MM.1S (cell line): Measurements from ENCODE around the gene ARHGAP26.

Experiments used
- DNase-seq: peaks from one replicate; pipeline ENCODE4 v3.0.0-alpha.2; 2015
- H2AFZ ChIP-seq: fragments of 300-600 bp; sonication (generic); 2 replicates; pipeline ENCODE4 v1.6.0; 2016; ENCODE audit warnings: antibody characterized with exemption, low read length
- H3F3A ChIP-seq: fragments of 300-600 bp; sonication (generic); 2 replicates; pipeline ENCODE4 v1.6.1; 2016; ENCODE audit warnings: mild to moderate bottlenecking, antibody characterized with exemption, low read length, moderate library complexity, mixed read lengths; ENCODE audit not compliant: insufficient read depth
- H3K27ac ChIP-seq: fragments of 300-600 bp; sonication (generic); 2 replicates; pipeline ENCODE4 v1.5.1; 2016; ENCODE audit warnings: mild to moderate bottlenecking, low read length
- H3K27me3 ChIP-seq: fragments of 300-600 bp; sonication (generic); replicated peaks from 2 replicates; pipeline ENCODE4 v1.6.0; 2016; ENCODE audit warnings: low read length; ENCODE audit not compliant: insufficient read depth
- H3K36me3 ChIP-seq: fragments of 300-600 bp; sonication (generic); replicated peaks from 2 replicates; pipeline ENCODE4 v1.6.1; 2016; ENCODE audit warnings: mild to moderate bottlenecking, low read length, mixed read lengths; ENCODE audit not compliant: insufficient read depth
- H3K4me1 ChIP-seq: fragments of 300-600 bp; sonication (generic); 2 replicates; pipeline ENCODE4 v1.6.1; 2016; ENCODE audit warnings: low read length, mixed read lengths
- H3K4me2 ChIP-seq: fragments of 300-600 bp; sonication (generic); 2 replicates; pipeline ENCODE4 v1.6.0; 2016; ENCODE audit warnings: low read depth, low read length
- H3K4me3 ChIP-seq: fragments of 300-600 bp; sonication (generic); 2 replicates; pipeline ENCODE4 v1.5.1; 2016; ENCODE audit warnings: low read length, mixed read lengths
- H3K79me2 ChIP-seq: fragments of 300-600 bp; sonication (generic); 2 replicates; pipeline ENCODE4 v1.6.1; 2016; ENCODE audit warnings: mixed run types, low read length, mixed read lengths
- H3K9ac ChIP-seq: fragments of 300-600 bp; sonication (generic); 2 replicates; pipeline ENCODE4 v1.6.1; 2016; ENCODE audit warnings: low read length, mixed read lengths
- H3K9me2 ChIP-seq: fragments of 300-600 bp; sonication (generic); replicated peaks from 2 replicates; pipeline ENCODE4 v1.6.1; 2016; ENCODE audit warnings: mild to moderate bottlenecking, low read length, mixed read lengths; ENCODE audit not compliant: insufficient read depth
- H3K9me3 ChIP-seq: fragments of 300-600 bp; sonication (generic); replicated peaks from 2 replicates; pipeline ENCODE4 v1.6.1; 2016; ENCODE audit warnings: mild to moderate bottlenecking, low read length, mixed read lengths; ENCODE audit not compliant: insufficient read depth
- H4K20me1 ChIP-seq: fragments of 300-600 bp; sonication (generic); 2 replicates; pipeline ENCODE4 v1.6.1; 2016; ENCODE audit warnings: mild to moderate bottlenecking, low read length, moderate library complexity, mixed read lengths; ENCODE audit not compliant: insufficient read depth
- EZH2 ChIP-seq: fragments of 300-600 bp; sonication (generic); optimal IDR thresholded peaks from 2 replicates; pipeline ENCODE3; 2017; ENCODE audit warnings: low read depth, mild to moderate bottlenecking, antibody characterized with exemption, low read length, mixed read lengths
- EZH2phosphoT487 ChIP-seq: fragments of 300-600 bp; sonication (generic); IDR thresholded peaks from 2 replicates; pipeline ENCODE4 v1.6.1; 2018; ENCODE audit warnings: antibody characterized with exemption, low read length
- TF ChIP-seq, protein P1 (sequence below): fragments of 300-600 bp; sonication (generic); IDR thresholded peaks from 2 replicates; pipeline ENCODE4 v1.5.1; 2016; ENCODE audit warnings: antibody characterized with exemption, low read length, mixed read lengths

ARHGAP26 gene

GRCh38 chr5:143249851-143250250, 479.7 kb downstream of the ARHGAP26 start:
- no peak overlapping the region for H3K27ac ChIP-seq
- H3K9me2 ChIP-seq, result no peaks in the 10 kb centered on the region
- no peak overlapping the region for H3K9ac ChIP-seq
- no peaks in the 10 kb centered on the region for H3K27me3 ChIP-seq
- no peaks in the 10 kb centered on the region for H3F3A ChIP-seq
- no peak overlapping the region for H3K4me2 ChIP-seq
- no peaks in the 10 kb centered on the region for H3K36me3 ChIP-seq
- H3K9me3 ChIP-seq, result no peaks in the 10 kb centered on the region
- no peak overlapping the region for H2AFZ ChIP-seq
- TF ChIP-seq EZH2phosphoT487 (no peak), EZH2 (no peak)
- TF ChIP-seq, protein P1, sequence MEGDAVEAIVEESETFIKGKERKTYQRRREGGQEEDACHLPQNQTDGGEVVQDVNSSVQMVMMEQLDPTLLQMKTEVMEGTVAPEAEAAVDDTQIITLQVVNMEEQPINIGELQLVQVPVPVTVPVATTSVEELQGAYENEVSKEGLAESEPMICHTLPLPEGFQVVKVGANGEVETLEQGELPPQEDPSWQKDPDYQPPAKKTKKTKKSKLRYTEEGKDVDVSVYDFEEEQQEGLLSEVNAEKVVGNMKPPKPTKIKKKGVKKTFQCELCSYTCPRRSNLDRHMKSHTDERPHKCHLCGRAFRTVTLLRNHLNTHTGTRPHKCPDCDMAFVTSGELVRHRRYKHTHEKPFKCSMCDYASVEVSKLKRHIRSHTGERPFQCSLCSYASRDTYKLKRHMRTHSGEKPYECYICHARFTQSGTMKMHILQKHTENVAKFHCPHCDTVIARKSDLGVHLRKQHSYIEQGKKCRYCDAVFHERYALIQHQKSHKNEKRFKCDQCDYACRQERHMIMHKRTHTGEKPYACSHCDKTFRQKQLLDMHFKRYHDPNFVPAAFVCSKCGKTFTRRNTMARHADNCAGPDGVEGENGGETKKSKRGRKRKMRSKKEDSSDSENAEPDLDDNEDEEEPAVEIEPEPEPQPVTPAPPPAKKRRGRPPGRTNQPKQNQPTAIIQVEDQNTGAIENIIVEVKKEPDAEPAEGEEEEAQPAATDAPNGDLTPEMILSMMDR, result no peak
- DNase-seq, result no peak
- no peaks in the 10 kb centered on the region for H3K4me1 ChIP-seq
- H3K79me2 ChIP-seq, result no peaks in the 10 kb centered on the region
- no peak overlapping the region for H3K4me3 ChIP-seq
- H4K20me1 ChIP-seq, result no peaks in the 10 kb centered on the region

DNA sequence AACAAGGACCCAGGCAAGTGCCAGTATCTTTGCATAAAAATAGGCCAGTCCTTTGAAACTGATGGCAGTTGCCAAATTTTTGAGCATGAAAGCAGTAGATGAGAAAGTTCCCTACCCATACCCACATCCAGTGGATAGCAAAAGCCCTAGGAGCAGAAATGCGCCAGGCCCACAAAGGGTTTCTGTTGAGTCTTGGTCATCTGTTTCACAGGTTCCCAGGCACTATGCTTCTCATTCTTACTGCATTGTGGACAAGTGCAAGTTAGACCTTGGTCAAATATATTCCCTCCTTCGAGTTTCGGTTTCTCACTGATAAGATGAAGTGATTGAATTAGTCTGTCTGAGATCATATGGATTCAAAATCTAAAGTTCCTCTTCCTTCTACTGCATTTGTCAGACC, 481.0 kb downstream of the ARHGAP26 start:
- Histone ChIP-seq H3K79me2 (no peaks in the 10 kb centered on the region), H3K4me2 (no peak overlapping the region), H3K4me3 (no peak overlapping the region), H4K20me1 (no peaks in the 10 kb centered on the region), H3K36me3 (no peaks in the 10 kb centered on the region), H3K9me2 (no peaks in the 10 kb centered on the region), H3K27ac (no peak overlapping the region), H2AFZ (no peak overlapping the region), H3K4me1 (no peaks in the 10 kb centered on the region), H3K9ac (no peak overlapping the region), H3K9me3 (no peaks in the 10 kb centered on the region), H3F3A (no peaks in the 10 kb centered on the region), H3K27me3 (no peaks in the 10 kb centered on the region)
- TF ChIP-seq EZH2 (no peak), EZH2phosphoT487 (no peak)
- TF ChIP-seq, protein P1, result no peak
- DNase-seq, result no peak

- no peaks in the 10 kb centered on the region for H3F3A ChIP-seq
- H3K4me1 ChIP-seq, result no peaks in the 10 kb centered on the region
- no peak overlapping the region for H2AFZ ChIP-seq
- TF ChIP-seq, protein P1, result no peak
- TF ChIP-seq EZH2 (no peak), EZH2phosphoT487 (no peak)
- H3K4me3 ChIP-seq, result no peak overlapping the region
- no peaks in the 10 kb centered on the region for H3K27me3 ChIP-seq
- no peaks in the 10 kb centered on the region for H3K9me3 ChIP-seq
- H3K4me2 ChIP-seq, result no peak overlapping the region
- H3K9ac ChIP-seq, result no peak overlapping the region
- no peak overlapping the region for H3K27ac ChIP-seq
- no peaks in the 10 kb centered on the region for H4K20me1 ChIP-seq
- H3K79me2 ChIP-seq, result no peaks in the 10 kb centered on the region
- no peak for DNase-seq
- no peaks in the 10 kb centered on the region for H3K9me2 ChIP-seq
- H3K36me3 ChIP-seq, result no peaks in the 10 kb centered on the region
Measured at GRCh38 chr5:143251946-143252345, 481.8 kb downstream of the ARHGAP26 start.

DNA sequence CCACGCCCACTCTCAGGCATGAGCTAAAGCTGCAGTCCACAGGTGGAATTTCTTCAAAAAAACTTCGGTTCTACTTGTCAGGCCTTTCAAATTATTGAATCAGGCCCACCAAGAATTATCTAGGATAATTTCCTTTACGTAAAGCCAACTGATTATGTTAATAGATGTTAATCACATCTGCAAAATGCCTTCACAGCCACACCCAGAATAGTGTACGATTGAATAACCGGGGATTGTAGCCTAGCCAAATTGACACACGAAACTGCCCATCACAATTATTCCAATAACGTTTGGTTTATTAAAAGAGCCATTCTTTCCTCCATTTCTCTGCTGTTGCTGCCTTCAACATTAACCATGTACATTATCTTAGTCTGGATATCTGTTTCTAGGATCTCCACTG, 484.6 kb downstream of the ARHGAP26 start:
- Histone ChIP-seq H3K4me2 (no peak overlapping the region), H3K36me3 (no peaks in the 10 kb centered on the region), H3K9ac (no peak overlapping the region), H4K20me1 (no peaks in the 10 kb centered on the region), H3F3A (no peaks in the 10 kb centered on the region), H3K27me3 (no peaks in the 10 kb centered on the region), H3K79me2 (no peaks in the 10 kb centered on the region), H3K27ac (no peak overlapping the region), H3K9me3 (no peaks in the 10 kb centered on the region), H3K4me3 (no peak overlapping the region), H3K4me1 (no peaks in the 10 kb centered on the region), H3K9me2 (no peaks in the 10 kb centered on the region), H2AFZ (no peak overlapping the region)
- no peak for DNase-seq
- TF ChIP-seq, protein P1, result no peak
- TF ChIP-seq EZH2phosphoT487 (no peak), EZH2 (no peak)
